DOHH2 (cell line): ENCODE results near the gene RBP2.

Experiments used
- H3F3A ChIP-seq: fragments of 200-600 bp; sonication (generic), shearing (Covaris generic); 2 replicates; pipeline ENCODE4 v1.6.0; 2016; ENCODE audit warnings: antibody characterized with exemption, mild to moderate bottlenecking; ENCODE audit not compliant: control insufficient read depth, insufficient read depth
- H3K27ac ChIP-seq: fragments of 200-600 bp; sonication (generic); 2 replicates; pipeline ENCODE4 v1.5.1; 2014; ENCODE audit warnings: low read depth, mild to moderate bottlenecking, low read length, moderate library complexity
- H3K27me3 ChIP-seq: fragments of 200-600 bp; sonication (generic); 2 replicates; pipeline ENCODE4 v1.6.1; 2014; ENCODE audit warnings: mild to moderate bottlenecking, low read length, mixed read lengths; ENCODE audit not compliant: control insufficient read depth
- H3K36me3 ChIP-seq: fragments of 200-600 bp; sonication (generic); 2 replicates; pipeline ENCODE4 v1.6.1; 2014; ENCODE audit warnings: mild to moderate bottlenecking, low read length, moderate library complexity, mixed read lengths; ENCODE audit not compliant: control insufficient read depth
- H3K4me1 ChIP-seq: fragments of 200-600 bp; sonication (generic); 2 replicates; pipeline ENCODE4 v1.6.1; 2014; ENCODE audit warnings: mild to moderate bottlenecking, low read length, mixed read lengths; ENCODE audit not compliant: control insufficient read depth
- H3K4me2 ChIP-seq: fragments of 200-600 bp; sonication (generic); 2 replicates; pipeline ENCODE4 v1.6.0; 2014; ENCODE audit warnings: mild to moderate bottlenecking, low read length, moderate library complexity
- H3K4me3 ChIP-seq: fragments of 200-600 bp; sonication (generic); 2 replicates; pipeline ENCODE4 v1.5.1; 2014; ENCODE audit warnings: mild to moderate bottlenecking, low read length, mixed read lengths
- H3K79me2 ChIP-seq: fragments of 200-600 bp; sonication (generic); 2 replicates; pipeline ENCODE4 v1.6.1; 2014; ENCODE audit warnings: mild to moderate bottlenecking, low read length, mixed read lengths; ENCODE audit not compliant: control insufficient read depth
- H3K9me2 ChIP-seq: fragments of 200-600 bp; sonication (generic); replicated peaks from 2 replicates; pipeline ENCODE4 v1.6.1; 2014; ENCODE audit warnings: mild to moderate bottlenecking, low read length, mixed read lengths; ENCODE audit not compliant: control insufficient read depth
- H3K9me3 ChIP-seq: fragments of 200-600 bp; sonication (generic); 2 replicates; pipeline ENCODE4 v1.6.1; 2014; ENCODE audit warnings: antibody characterized with exemption, low read length, mixed read lengths; ENCODE audit not compliant: control insufficient read depth, insufficient read depth
- H4K20me1 ChIP-seq: fragments of 200-600 bp; sonication (generic); 2 replicates; pipeline ENCODE4 v1.6.0; 2014; ENCODE audit warnings: low read depth, mild to moderate bottlenecking, antibody characterized with exemption, low read length, moderate library complexity; ENCODE audit not compliant: control insufficient read depth, insufficient read depth
- CTCF ChIP-seq: fragments of 200-600 bp; sonication (generic); IDR thresholded peaks from one replicate; pipeline ENCODE4 v1.5.1; 2014; ENCODE audit warnings: antibody characterized with exemption, mild to moderate bottlenecking, low read depth, low read length; ENCODE audit not compliant: poor library complexity, severe bottlenecking
- EZH2phosphoT487 ChIP-seq: fragments of 200-600 bp; sonication (generic); IDR thresholded peaks from 2 replicates; pipeline ENCODE4 v1.6.1; 2017; ENCODE audit warnings: borderline replicate concordance, mild to moderate bottlenecking, antibody characterized with exemption, low read length, moderate library complexity, mixed read lengths

The RBP2 gene

GRCh38 chr3:139517321-139518065 lies 41.2 kb upstream of the RBP2 start:
- no peak overlapping the region for H3K4me3 ChIP-seq
- no peaks in the 10 kb centered on the region for H3K79me2 ChIP-seq
- H3K9me3 ChIP-seq = no peaks in the 10 kb centered on the region
- H3K36me3 ChIP-seq = no peaks in the 10 kb centered on the region
- TF ChIP-seq CTCF (no peak), EZH2phosphoT487 (no peak)
- no peak overlapping the region for H3K4me2 ChIP-seq
- H3K27me3 ChIP-seq = no peaks in the 10 kb centered on the region; the same call in 1 of the 2 replicates
- H3K27ac ChIP-seq = no peak overlapping the region
- no peaks in the 10 kb centered on the region for H4K20me1 ChIP-seq
- peaks cover 13% of the 10 kb centered on the region for H3K4me1 ChIP-seq
- H3F3A ChIP-seq = no peaks in the 10 kb centered on the region
- H3K9me2 ChIP-seq = no peaks in the 10 kb centered on the region

- no peaks in the 10 kb centered on the region for H3K9me2 ChIP-seq
- no peaks in the 10 kb centered on the region for H3K79me2 ChIP-seq
- H3K36me3 ChIP-seq = no peaks in the 10 kb centered on the region
- TF ChIP-seq CTCF = no peak
- TF ChIP-seq EZH2phosphoT487 = no peak
- no peaks in the 10 kb centered on the region for H3F3A ChIP-seq
- no peaks in the 10 kb centered on the region for H3K9me3 ChIP-seq
- H3K27ac ChIP-seq = no peak overlapping the region
- no peaks in the 10 kb centered on the region for H3K4me1 ChIP-seq
- H4K20me1 ChIP-seq = no peaks in the 10 kb centered on the region
- no peaks in the 10 kb centered on the region; the same call in 1 of the 2 replicates for H3K27me3 ChIP-seq
- H3K4me2 ChIP-seq = no peak overlapping the region
- no peak overlapping the region for H3K4me3 ChIP-seq
Measured at GRCh38 chr3:139514741-139515140, 38.4 kb upstream of the RBP2 start.

- H3K79me2 ChIP-seq = no peaks in the 10 kb centered on the region
- H3F3A ChIP-seq = no peaks in the 10 kb centered on the region
- H3K9me2 ChIP-seq = no peaks in the 10 kb centered on the region
- H3K27ac ChIP-seq = no peak overlapping the region
- H3K4me1 ChIP-seq = no peaks in the 10 kb centered on the region
- no peaks in the 10 kb centered on the region for H4K20me1 ChIP-seq
- H3K27me3 ChIP-seq = no peaks in the 10 kb centered on the region; the same call in 1 of the 2 replicates
- no peaks in the 10 kb centered on the region for H3K9me3 ChIP-seq
- no peak overlapping the region for H3K4me2 ChIP-seq
- H3K36me3 ChIP-seq = no peaks in the 10 kb centered on the region
- H3K4me3 ChIP-seq = no peak overlapping the region
- TF ChIP-seq CTCF = no peak
- no peak for TF ChIP-seq EZH2phosphoT487
Measured at GRCh38 chr3:139509631-139510030, 33.3 kb upstream of the RBP2 start.
